ENCODE data around the gene ZACN. TPM values are rescaled to one million over a fixed set of nuclear protein-coding genes. Genes with fewer than 3 reads are reported as not detected.

Gene ZACN
- total RNA-seq, 1 donor from 2014 or later = 0.43 TPM

DNA sequence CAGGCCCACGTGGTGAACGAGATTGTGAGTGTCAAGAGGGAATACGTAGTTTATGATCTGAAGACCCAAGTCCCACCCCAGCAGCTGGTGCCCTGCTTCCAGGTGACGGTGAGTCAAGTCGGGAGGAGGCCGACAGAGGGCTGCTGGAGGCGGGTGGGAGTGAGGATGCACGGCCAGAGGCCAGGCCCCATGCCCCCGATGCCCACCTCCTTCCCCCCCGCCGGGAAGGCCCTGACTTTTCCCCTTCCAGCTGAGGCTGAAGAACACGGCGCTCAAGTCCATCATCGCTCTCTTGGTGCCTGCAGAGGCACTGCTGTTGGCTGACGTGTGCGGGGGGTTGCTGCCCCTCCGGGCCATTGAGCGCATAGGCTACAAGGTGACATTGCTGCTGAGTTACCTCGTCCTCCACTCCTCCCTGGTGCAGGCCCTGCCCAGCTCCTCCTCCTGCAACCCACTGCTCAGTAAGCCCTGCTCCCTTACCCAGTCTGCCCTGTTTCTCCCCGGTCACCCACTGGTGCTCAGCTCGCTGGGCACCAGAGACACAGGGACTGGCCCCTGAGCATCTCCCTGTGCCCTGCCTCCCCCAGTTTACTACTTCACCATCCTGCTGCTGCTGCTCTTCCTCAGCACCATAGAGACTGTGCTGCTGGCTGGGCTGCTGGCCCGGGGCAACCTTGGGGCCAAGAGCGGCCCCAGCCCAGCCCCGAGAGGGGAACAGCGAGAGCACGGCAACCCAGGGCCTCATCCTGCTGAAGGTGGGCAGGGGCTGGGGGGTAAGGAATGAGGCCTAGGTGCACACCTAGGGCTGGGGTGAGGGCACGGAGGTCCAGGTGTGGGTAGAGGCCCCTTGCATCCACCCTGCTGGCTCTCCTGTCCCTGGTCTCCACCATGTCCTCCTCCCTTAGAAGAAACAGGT lies 2.6 kb downstream of the ZACN start:
- intact Hi-C loops (cut with micrococcal nuclease) = no loop called here

DNA sequence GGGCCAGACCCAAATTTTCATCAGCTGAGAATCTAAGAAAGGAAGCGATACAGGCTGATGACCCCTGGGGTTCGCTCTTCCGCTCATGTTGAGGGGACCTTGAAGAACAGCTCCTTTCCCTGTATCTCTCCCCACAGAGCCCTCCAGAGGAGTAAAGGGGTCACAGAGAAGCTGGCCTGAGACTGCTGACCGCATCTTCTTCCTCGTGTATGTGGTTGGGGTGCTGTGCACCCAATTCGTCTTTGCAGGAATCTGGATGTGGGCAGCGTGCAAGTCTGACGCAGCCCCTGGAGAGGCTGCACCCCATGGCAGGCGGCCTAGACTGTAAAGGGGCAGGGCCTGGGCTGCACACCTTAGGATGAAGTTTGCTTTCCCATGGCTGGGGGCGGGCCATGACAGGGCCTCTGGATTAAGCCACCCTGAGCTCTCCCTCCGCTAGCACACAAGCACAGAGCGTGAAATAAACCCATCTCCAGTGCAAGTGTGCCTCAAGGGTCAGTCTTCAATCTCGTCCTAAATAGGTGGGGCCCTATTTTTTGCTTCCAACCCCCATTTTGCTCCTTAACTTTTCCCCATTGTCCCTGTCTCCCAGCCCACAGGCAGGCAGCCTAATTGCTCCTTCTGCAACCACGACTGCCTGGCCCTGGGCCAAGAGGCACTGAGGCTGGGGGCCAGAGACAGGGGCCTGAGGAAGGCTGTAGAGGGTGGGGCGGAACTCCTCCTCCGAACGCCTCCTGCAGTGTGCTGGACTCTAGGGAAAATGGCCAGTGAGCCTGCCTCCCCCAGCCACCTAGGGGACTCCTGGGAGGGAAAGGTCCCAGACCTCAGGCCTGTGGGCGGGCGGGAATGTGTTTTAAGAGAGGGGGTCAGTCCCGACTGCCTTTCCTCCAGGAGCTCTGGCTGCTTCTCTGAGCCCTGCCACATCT lies 3.6 kb downstream of the ZACN start:
- intact Hi-C loops (cut with micrococcal nuclease) = no loop called here

DNA sequence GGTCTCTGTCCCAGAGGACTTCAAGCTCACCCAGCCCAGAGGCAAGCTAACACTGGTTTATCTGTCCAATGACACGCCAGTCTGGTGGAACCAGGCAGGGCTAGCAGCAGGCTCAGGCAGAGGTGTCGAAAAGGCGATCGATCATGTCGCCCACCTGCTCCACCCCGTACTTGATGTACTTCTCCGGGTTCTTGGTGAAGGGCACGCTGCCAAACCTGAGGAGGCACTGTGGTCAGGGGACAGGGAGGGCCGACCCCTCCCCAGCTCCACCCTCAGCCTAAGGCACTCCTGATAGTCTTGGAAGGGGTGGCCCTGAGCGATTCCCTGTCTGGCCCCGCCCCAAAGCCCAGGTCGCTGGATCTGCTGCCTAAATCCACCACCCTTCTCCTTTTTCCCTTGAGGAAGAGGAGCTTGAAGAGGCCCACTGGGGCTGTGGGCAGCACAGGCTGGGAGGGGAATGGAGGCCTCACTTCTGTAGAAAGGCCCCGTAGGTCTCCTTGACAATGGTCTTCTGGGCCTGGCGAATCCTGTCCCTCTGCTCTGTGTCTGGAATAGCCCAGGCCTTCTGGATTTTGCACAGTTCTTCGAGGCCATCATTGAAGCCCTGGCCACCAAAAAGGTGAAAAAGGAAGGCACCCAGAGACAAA lies 4.7 kb downstream of the ZACN start:
- intact Hi-C loops (cut with micrococcal nuclease) = no loop called here

DNA sequence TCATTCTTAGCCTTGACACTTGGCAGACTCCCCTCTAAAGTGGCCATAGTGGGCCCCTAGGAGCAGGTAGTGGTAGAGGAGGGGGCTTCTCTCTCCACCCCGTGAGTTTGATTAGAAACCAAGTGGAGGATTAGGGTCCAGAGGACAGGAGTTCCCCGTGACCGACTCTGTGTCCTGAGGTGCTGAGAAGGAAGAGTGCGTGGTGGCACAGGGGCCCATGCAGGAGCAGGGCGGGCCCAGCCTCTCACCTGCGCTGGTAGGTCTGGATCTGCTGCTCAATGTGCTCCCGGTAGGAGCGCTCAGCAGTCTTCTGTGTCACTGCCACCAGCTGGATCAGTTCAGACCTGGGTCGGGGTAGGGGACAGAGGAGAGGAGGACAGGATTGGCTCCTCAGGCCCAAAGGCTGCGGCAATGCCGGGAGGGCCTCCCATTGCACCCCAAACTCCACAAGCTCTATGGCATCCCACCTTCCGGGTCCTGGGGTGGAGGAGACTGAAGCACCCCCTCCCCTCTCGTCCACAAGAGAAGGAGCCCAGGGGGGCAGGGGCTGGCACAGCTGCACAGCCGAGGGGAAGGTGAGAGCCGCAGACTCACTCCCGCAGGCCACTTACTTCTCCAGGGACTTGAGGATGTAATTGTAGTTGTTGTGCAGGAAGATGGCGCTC lies 6.2 kb downstream of the ZACN start:
- intact Hi-C loops (cut with micrococcal nuclease) = no loop called here

DNA sequence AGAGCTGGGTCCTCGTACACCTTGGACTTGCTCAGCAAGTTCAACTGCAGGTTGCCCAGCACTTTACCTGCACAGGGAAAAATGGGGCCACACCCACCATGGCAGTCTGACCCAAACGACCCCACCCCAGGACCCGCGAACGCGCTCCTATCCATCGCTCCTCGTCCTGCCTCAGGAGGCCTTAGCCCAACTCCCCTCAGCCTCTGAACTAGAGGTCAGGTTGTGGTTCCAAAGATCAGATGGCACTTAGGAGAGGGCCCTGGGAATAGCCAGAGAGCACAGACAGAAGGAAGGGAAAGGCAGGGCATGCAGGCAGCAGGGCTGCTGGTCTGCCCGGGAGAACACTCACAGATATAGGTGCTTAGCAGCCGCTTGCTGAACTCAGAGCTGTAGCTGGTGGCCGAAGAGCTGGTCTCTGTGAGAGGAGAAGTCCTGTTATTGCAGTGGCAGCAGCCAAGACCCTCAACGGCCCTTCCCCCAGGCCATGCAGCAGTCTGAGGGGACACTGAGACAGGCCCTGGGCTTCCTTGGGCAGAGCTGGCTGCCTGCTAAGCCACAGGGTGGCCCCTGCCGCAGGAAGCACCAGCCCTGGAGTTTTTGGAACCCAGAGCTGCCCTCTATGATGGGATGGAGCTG lies 6.9 kb downstream of the ZACN start:
- intact Hi-C loops (cut with micrococcal nuclease) = no loop called here

DNA sequence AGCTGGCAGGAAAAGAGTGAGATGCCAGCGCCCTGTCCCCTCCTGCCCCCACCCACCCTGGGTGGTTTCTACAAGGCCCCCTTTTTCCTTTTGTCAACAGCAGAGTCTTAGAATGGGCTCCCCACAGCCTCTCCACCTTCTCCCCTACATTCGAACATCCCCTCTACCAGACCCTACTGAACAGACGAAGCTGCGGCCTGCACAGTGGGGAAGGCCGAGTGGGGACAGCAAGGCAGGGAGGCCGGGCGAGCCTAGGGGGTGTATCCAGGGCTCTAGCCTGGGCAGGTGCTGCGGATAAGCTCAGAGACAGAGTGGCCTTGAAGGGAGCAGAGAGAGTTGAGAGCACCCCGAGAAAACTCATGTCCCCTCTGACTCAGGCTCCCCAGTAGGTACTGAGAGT lies 7.4 kb downstream of the ZACN start:
- intact Hi-C loops (cut with micrococcal nuclease) = no loop called here

DNA sequence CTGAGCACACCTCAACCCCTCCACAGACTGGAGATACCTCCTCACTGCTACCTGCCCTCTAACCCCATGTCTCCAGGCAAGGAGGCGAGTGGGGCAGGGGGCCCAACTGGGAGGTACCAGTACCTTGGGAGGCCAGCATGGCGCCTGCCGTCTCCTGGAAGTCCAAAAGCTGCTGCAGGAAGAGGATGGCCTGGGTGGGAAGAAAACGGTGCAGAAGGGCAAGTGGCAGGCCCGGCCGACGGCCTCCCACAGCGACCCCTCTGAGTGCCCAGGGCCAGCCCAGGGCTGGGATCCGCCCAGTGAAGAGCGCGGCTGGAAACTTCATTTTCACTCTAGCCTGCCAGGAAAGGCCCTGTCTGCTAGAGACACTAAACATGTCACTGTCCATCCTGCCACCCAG lies 8.5 kb downstream of the ZACN start:
- intact Hi-C loops (cut with micrococcal nuclease) = no loop called here

DNA sequence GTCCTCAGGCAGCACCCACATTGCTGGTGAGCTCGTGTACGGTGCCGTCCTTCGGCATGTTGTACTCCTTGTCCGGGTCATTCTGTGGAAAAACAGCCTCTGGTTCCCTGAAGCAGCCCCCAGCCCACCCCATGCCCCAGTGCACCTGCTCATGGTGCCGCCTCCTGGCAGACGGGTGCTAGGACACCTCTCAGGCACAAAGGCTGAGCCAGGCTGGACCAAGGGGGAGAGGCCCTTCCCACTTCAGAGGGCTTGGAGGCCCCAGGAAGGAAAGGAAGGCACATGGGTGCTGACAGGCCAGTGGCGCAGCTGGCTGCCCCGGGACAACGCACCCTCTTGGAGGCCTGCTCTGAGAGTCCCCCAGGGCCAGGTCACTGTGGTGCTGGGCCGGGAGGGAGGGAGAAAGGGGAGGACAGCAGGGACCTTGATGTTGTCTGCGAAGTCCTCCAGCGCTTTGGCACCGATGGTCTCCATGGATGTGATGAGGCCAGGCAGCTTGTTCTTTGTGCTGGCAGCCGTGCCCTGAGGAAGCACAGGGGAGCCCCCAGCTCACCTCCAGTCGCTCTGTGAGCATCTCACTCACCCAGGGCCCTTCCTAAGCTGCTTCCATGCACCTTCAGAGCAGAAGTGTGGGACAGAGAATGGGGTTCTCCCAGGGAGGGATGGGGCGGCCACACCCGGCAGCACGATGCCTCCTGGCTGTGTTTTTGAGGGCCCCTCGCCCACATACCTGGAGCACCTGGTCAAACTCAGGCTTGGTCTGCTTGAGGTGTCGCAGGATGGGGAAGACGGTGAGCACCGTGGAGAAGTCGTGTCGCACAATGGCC lies 9.3 kb downstream of the ZACN start:
- intact Hi-C loops (cut with micrococcal nuclease) = no loop called here

DNA sequence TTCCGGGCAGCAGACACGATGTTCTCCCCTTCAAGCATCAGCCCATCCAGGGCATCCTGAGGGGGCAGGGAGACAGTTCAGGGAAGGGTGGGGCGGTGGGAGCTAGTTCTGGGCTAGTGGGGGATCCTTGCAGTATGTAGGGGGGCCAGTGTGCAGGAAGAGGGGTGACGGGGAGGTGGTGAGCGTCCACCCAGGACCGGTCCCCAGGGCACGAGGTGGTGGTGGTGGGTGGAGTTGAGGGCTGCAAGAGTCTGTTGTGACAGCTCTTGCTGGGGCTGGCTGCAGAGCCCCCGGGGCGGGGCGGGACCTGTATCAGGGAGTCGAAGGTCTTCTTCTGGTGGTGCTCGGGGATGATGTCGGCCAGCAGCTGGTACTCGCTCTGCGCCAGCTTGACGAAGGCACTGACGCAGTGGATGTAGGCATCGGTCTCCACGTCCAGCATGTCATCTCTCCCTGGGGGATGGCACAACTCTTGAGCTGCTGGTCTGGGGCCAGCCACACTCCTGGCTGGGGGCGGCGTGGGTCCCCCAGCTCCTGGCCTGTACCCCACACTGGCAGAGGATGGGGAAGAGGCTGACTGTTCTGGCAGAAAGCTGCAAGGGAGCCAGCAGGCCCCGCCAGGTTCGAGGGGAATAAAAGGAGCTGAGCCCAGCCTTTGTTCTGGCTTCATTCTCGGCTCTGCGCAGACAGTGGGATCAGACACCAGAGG lies 10.0 kb downstream of the ZACN start:
- intact Hi-C loops (cut with micrococcal nuclease) = no loop called here

DNA sequence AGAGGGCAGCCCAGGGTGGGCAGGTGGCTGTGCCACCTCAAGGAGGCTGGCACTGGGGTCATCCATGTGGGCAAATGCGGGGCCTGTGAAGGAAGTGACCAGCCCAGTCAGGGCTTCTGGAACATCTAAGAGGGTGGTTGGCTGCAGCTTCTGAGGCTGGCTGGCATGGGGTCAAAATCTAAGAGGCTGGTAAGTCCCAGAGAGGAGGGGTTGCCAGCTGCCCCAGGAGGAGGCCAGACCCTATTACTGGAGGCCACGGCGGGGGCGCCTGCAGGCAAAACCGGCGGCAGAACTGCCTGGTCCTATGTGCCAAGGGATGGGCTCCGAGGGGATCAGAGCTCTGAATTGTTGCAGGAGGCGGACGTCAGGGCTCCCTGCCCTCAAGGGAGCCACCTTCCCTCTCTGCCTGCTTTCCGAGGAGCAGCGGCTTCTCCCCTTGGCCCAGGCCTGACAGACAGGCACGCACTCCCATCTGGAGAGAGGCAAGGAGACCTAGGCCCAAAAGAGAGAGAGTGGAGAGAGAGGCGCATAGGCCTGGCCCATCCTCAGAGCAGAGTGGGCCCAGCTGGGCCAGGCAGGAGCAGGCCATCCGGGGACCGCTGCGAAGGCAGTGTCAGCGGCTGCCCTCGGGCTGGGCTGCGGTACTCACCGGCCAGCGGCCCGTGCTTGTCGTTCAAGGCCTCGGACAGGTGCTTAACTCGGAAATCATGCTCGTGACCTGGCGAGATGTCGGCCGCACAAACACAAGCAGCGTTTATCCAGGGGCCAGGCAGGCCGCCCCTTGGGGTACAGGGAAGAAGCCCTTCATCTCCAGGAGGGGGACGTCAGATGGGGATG lies 10.9 kb downstream of the ZACN start:
- intact Hi-C loops (cut with micrococcal nuclease) = no loop called here

DNA sequence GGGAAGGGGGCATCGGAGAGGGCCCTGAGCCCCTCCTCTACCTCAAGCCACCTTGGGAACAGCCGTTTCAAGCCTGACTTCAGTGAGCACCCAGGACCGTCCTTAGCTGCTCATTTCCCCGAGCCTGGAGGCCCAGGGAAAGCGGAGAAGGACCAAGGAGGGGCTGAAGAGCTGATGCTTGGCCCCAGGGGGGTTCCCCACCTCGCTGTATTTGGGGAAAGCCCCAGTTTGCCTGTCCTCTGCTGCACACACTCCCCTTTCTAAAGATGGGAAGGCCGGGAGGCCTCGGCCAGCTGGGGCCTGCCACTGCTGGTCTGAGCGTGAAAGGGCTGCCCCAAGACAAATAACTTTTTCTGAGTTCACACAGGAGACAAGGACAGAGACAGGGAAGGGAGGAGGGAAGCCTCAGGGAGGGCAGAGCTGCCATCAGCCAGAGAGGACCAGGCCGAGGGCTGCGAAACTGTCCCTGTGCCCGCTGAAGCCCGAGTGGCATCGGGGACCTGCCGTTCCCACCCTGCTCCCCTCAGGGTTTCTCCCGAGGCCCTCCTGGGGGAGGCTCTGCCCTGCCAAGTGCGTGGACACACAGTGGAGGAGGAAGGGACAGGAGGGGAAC lies 11.6 kb downstream of the ZACN start:
- intact Hi-C loops (cut with micrococcal nuclease) = no loop called here

DNA sequence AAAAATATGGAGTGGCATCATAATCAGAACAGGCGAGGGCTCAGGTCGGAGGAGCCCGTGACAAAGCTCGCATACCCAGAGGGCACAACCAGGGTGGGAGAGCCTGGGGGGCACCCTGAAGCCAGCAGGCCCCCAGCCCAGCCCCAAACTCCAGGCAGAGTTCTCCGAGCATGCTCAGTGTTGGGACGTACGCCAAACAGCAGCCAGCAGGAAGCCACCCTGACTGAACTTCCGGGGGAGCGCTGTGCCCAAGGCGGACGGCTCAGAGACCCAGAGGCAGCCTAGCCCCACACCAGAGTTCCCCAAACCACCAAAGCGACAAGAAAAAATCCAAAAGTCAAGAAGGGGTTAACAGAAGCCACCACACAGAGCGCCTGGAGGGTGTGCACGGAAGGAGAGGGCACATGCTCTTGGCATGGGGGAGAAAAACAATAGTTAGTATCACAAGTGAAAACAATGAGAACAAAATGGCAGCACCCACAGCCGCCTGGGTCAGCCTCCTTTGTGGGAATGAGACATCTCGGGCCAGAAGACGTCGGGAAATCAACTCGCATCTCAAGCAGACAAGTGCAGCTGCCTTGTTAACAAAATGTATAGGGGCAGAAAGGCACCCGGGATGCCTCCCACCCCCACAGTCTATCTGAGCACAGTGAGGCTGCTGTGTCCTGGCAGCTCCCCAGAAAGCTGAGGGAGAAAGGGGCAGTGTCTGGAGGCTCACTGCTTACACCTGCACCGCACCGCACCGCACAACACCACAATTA lies 12.7 kb downstream of the ZACN start:
- intact Hi-C loops (cut with micrococcal nuclease) = no loop called here

DNA sequence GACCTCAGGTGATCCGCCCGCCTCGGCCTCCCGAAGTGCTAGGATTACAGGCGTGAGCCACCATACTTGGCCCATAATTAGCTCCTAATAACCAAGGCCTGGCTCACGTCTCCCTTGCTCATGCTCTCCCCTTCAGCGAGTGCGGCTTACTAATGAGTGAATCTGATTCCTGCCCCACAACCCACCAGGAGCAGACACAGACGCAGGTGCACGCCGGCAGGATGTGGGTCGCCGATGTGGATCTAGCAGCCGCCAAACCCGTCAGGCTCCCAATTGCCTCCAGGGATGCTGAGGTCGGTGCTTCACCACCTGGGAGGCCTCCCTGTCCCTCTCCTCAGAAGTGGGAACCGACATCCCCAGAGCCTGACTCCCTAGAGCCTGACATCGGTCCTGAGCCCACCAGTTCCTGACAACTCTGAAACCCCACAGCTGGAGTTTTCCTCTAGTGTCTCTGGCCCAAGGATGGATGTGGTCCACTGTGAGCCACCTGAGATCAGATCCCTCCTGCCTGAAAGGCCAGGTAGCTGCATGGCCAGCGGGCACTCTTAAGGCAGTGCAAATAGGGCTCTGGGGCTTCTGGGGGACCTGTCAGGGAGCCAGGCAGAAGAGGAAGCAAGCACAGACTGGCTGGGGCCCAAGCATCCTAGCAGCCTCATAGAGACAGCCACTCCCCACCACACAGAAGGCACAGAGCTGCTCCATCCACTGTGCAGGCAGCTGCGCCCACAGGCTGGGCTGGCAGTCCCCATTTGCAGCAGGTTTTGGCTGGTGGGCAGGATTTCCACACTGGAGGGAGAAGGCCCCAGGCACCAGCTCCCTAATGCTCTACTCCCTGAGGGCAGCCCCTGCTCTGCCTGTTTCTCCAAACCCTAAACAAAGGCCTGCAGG lies 13.8 kb downstream of the ZACN start:
- intact Hi-C loops (cut with micrococcal nuclease) = no loop called here

DNA sequence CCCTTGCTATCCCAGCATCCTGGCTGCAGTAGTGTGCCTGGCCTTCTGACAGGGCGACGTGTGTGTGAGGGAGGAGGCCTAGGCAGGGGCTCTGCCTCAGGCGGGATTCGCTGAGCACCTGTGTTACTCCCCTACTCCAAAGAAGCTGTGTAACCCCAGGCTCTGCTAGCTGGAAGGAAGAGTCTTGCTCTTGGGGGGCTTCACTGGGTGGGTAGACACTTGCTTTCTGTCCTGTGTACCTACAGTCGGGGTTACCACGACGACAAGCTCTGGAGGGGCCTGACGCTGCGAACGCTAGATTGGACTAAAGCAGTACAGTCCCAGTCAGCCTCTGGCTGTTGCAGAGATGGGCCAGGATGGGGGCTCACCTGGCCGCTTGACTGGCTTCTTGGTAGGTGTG lies 15.1 kb downstream of the ZACN start:
- intact Hi-C loops (cut with micrococcal nuclease) = no loop called here

DNA sequence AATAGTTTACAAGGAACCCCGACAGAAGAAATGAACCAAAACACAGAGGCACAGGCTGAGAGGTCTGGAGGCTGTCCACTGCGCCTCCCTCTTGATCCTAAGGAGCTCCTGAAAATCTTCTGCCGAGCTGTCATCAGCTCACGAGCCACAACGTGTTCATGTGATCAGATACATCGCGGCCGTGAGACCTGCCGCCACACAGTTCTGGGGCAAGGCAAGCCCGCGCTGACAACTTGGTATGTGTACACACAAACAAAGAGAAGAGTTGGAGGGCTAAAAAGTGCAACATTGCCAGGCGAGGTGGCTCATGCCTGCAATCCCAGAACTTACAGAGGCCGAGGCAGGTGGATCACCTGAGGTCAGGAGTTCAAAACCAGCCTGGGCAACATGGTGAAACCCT lies 17.0 kb downstream of the ZACN start:
- intact Hi-C loops (cut with micrococcal nuclease) = no loop called here

DNA sequence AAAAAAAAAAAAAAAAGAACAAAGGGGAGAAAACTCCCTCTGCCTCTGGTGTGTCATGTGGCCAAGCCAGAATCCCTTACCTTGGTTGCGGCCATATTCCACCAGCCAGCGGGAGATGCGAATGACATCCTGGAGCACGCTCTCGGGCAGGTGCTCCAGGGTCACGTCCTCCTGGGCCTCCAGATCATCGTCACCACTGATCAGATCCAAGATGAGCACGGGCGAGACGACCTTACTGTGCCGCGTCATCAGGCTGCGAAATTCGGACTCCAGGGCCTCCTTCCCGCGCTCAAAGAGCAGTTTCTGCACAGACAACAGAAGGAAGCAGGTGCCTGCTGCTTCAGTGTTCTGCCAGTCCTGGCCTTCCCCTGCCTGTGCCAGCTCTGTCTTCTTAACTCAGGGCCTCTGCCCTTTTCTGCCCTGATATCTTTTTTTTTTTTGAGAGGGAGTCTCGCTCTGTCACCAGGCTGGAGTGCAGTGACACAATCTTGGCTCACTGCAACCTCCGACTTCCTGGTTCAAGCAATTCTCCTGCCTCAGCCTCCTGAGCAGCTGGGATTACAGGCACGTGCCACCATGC lies 18.8 kb downstream of the ZACN start:
- intact Hi-C loops (cut with micrococcal nuclease) = no loop called here

Measured in T-helper 2 cell treated with Interferon-gamma antibody and Interleukin-4, amounts not matched to agents 100 ng/mL and 5 ng/mL, for 36 hours (primary cell).